Esophagus mucosa (tissue), 1 donor: ENCODE results near the gene C1QTNF1. TPM values are rescaled to one million over a fixed set of nuclear protein-coding genes. Genes with fewer than 3 reads are reported as not detected.
"Not testable (repeated sequence)": the region's sequence is repeated elsewhere in the genome, so short reads cannot be mapped to it uniquely, and the experiment has no call there.

Source experiments
- ATAC-seq: fragments of 200-7000 bp; cut with Tn5 transposase; one replicate; pipeline ENCODE4 v1.9.1; 2020
- total RNA-seq: library from RNA; stranded (reverse); gene quantifications from one replicate; pipeline ENCODE4 v1.2.4, GENCODE V29; 2023
- donor health status: DM: yes; HTN: yes; CAD: no.

The C1QTNF1 gene
- total RNA-seq, 1 donor from 2014 or later, result 4.1 TPM

DNA sequence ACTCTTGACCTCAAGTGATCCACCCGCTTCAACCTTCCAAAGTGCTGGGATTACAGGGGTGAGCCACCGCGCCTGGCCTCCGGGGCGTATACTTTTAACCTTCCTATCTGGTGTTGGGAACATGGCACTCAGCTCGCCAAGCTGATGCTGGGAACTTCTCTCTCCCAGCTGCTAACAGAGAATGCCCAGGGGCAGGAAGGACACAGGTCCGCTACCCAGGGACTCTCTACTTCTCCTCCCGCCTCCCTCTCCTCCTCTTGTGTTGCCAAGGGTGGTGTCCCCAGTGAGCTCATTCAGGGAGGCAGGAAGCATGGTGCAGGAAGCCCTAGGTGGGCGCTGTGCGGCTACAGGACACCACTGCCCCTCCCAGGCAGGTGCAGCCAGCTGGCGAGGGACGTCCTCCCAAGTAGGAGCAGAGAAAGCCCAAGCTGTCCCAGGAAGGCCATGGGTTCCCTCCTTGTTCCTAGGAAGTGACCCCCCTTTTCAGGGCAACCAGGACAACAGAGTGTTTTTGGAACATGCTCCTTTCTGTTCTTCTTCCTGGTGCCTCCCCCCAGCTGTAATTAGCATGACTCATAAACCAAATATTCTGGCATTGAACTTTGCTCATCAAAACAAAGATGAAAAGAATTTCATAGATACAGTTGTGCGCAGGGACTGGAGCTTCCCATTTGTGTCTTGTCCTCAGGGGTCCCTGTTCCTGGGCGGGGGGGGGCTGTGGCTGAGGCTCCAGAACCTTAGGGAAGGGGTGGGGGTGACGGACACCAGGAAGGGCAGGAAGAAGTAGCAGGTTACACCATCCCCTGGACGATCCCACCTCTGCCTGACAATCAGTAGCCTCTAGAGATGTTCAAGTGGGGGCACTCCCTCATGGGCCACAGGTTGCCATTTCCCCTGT, 2.7 kb downstream of the C1QTNF1 start:
- ATAC-seq, result peak; percentile 21

DNA sequence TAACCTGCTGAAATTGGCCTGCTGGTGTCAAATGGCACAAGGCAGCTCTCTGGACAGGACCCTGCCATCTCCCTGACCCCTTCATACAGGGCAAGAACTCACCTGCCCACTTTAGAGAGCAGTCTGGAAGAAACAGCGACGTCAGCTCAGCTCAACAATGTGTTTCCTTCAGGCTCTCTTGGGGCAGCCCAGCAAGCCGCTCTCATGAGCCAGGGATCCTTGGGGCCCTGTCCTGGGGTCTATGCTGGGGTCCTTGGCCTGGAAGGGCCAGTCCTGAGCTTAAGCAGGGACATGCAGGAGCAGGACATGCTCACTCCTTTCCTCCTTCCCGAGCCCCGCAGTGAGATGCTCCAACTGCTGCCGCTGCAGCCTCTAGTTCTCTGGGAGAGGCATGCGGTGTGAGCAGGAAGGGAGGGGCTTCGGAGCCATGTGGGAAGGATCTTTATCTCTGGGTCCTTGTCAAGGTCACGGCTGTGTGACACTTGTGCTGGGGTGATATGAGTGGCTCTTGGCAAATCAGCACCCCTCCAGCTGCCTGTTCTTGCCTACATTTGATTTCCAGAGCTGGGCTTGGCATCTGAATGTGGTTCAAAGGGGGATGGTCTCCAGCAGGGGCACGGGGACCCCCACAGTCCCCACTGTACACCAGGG, 3.4 kb downstream of the C1QTNF1 start:
- ATAC-seq, result no peak

GRCh38 chr17:79027925-79028491, 4.0 kb downstream of the C1QTNF1 start:
- ATAC-seq, result peak; percentile 4

- ATAC-seq, result no peak
These were observed 4.7 kb downstream of the C1QTNF1 start for GRCh38 chr17:79028496-79029326.

DNA sequence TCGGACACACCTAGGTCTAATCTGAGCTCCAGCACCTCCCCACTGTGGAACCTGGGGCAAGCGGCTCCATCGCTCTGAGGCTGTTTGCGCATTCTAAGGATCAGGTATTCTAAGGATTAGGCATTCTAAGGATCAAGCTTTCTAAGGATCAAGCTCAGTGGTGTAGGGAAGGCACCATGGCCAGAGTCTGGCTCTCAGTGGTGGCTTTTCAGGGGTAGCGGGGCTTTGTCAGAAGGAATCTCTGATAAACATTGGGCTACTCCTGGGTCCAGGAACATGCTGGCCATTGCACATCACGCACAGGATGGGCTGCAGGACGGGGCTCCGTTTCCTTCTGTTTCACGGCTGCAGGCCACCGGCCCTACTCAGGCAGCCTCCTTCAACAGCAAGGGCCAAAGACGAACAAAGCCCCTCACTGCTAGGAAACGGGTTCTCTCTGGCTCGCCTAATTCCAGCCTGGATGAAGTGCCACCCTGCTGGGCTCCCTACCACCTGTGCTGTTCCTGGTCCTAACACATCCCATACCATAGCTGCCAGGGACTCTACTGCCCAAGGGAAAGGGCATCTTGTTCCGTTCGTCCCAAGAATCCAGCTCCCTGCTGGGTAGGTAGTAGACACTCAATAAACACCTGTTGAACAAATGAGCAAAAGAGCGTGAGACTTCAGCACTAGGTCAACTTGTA, 5.5 kb downstream of the C1QTNF1 start:
- no peak for ATAC-seq

DNA sequence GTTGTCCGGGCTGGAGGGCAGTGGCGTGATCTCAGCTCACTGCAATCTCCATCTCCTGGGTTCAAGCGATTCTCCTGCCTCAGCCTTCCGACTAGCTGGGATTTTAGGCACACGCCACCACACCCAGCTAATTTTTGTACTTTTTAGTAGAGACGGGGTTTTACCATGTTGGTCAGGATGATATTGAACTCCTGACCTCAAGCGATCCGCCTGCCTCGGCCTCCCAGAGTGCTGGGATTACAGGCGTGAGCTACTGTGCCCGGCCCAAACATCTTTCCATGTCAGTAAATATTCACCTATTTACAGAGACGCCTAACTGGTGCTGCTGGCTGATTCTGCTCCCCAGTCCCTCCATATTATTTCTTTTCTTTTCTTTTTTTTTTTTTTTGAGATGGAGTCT, 6.7 kb downstream of the C1QTNF1 start:
- ATAC-seq, result not testable (repeated sequence)

- no peak for ATAC-seq
These were observed 8.3 kb downstream of the C1QTNF1 start for GRCh38 chr17:79031996-79032875.

GRCh38 chr17:79033046-79033616, 9.2 kb downstream of the C1QTNF1 start:
- ATAC-seq, result no peak

GRCh38 chr17:79033741-79034501, 10.0 kb downstream of the C1QTNF1 start:
- peak; percentile 23 for ATAC-seq

GRCh38 chr17:79034931-79035485, 11.0 kb downstream of the C1QTNF1 start:
- ATAC-seq, result no peak

DNA sequence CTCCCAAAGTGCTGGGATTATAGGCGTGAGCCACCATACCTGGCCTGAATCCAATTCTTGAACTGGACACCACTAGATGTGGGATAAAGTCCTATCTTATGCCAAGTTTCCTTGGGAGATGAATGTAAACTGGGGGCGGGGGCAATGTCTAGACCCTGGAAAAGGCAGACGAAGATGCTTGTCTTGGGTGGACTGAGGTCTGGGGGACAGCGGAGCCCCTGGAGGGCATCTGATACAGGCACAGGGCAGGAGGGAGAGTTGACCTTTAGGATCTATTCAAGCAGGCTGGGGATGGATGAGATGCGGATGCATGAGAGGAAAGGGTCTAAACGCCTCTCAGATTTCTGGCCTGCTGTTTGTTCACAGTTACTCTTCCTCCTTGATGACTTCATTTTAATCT, 11.7 kb downstream of the C1QTNF1 start:
- no peak for ATAC-seq

DNA sequence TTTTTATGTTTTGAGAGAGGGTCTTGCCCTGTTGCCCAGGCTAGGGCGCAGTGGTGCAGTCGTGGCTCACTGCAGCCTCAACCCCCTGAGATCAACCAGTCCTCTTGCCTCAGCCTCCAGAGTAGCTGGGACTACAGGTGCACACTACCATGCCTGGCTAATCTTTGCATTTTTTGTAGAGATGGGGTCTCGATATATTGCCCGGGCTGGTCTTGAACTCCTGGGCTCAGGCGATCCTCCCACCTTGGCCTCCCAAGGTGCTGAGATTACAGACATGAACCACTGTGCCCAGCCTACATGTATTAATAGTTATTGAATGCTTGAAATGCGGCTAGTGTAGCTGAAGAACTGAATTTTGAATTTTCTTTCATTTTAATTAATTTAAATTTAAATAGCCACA, 12.2 kb downstream of the C1QTNF1 start:
- no peak for ATAC-seq

DNA sequence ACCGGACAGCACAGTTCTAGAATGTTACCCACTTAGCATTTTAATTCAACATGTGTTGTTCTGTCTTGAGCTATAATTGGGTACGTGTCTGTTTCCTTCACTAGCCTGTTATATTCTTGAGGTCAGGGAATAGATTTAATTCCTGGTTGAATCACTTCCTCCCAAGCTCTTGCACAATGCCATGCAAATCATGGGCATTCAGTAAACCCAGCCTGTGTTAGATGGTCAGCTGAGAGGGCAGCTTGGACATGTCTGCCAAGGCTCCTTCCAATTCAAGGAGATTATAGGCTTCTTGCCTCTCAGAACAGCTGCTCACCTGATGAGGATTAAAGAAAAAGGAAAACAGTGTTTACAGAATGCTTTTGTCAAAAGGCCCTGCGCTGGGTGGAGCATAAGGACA, 12.6 kb downstream of the C1QTNF1 start:
- ATAC-seq, result peak; percentile 67

GRCh38 chr17:79038545-79039135, 14.7 kb downstream of the C1QTNF1 start:
- peak; percentile 44 for ATAC-seq

GRCh38 chr17:79039171-79039570, 15.2 kb downstream of the C1QTNF1 start:
- no peak for ATAC-seq

- ATAC-seq, result no peak
These were observed 15.9 kb downstream of the C1QTNF1 start for GRCh38 chr17:79039886-79040285.

DNA sequence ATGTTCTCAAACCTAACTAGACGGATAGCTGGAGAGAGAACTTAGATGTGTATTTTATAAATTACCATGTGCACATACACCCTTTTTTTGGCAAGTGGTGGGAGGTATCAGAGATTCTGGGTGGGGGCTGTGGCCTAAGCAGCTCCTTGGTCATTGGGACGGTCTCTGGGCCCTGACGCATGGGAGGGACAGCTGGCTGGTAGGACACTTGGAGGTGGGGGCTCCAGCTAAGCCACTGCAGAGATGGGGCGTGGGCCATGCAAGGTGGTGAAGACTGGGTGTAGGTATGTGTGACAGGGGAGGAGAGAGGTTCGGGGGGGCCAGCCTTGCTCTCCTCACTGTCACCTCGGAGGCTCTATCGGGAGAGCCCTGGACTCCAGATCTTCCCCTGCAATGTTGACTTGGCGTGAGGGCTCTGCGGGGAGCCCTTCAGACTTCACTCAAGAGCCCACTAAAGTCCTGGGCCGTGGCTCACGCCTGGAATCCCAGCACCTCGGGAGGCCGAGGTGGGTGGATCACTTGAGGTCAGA, 17.1 kb downstream of the C1QTNF1 start:
- ATAC-seq, result no peak

- no peak for ATAC-seq
These were observed 17.9 kb downstream of the C1QTNF1 start for GRCh38 chr17:79041723-79042420.
